ENCODE results near the gene CA9.
A peak's percentile ranks its signal among the peaks of the same experiment; 100 is the strongest.
"Not testable (repeated sequence)": the region's sequence is repeated elsewhere in the genome, so short reads cannot be mapped to it uniquely, and the experiment has no call there.

Gene CA9

GRCh38 chr9:35673132-35674024 lies at the start of gene CA9:
TSS of gene CA9 (plus strand) at chr9:35673928. CDS start at chr9:35673960, 32 bp downstream.
- in situ Hi-C loops (cut with HindIII; ENCODE audit: low pct_ligation_motif_present, low pct_unique_long_range_greater_than_20kb, low sequenced_read_pairs): no loop called here
- DNase-seq: no peak

GRCh38 chr9:35627575-35627974 lies 46.2 kb upstream of the CA9 start:
- no peak for DNase-seq
- in situ Hi-C loops (cut with HindIII; ENCODE audit: low pct_ligation_motif_present, low pct_unique_long_range_greater_than_20kb, low sequenced_read_pairs): no loop called here

- in situ Hi-C loops (cut with HindIII; ENCODE audit: low pct_ligation_motif_present, low pct_unique_long_range_greater_than_20kb, low sequenced_read_pairs): no loop called here
- DNase-seq: no peak
Observed at GRCh38 chr9:35628389-35628991, 45.2 kb upstream of the CA9 start.

DNA sequence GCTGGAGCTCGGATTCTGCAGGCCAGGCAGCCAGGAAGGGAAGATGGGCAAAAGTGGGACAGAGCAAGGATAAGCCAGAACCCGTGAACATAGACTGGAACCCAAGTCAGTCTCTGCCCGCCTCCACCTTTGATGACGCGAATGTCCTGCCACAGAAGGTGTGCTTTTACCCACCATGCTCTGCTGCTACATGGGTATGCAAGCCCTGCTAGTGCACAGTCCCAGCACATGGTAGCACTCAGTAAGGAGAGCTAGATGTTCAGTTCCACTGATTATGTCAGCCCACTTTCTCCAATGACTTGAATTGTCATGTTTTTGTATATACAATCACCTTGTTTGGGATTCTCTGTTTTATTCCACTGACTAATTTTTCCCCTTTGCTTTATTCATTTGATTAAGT lies 44.1 kb upstream of the CA9 start:
- in situ Hi-C loops (cut with HindIII; ENCODE audit: low pct_ligation_motif_present, low pct_unique_long_range_greater_than_20kb, low sequenced_read_pairs): no loop called here
- DNase-seq: no peak

DNA sequence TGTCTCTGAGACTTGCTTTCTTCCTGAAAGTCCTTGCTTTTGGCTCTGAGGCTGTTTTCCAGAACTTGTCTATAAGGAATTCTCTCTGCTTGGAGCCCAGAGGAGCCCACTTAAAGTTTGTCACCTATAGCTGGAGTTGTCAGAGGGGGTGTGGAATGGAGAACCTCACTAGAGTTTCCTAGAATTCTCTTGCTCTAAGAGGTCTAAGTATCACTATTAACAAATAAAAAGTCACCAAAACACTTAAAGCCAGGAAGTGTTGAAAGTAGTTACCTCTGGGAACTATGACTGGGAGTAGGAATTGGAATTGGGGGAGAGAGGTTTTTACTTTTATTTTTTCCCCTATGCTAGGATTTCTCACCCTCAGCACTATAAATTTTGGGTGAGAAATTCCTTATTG lies 38.0 kb upstream of the CA9 start:
- in situ Hi-C loops (cut with HindIII; ENCODE audit: low pct_ligation_motif_present, low pct_unique_long_range_greater_than_20kb, low sequenced_read_pairs): no loop called here
- no peak for DNase-seq

GRCh38 chr9:35636135-35636876 lies 37.4 kb upstream of the CA9 start:
- no peak for DNase-seq
- in situ Hi-C loops (cut with HindIII; ENCODE audit: low pct_ligation_motif_present, low pct_unique_long_range_greater_than_20kb, low sequenced_read_pairs): no loop called here

- in situ Hi-C loops (cut with HindIII; ENCODE audit: low pct_ligation_motif_present, low pct_unique_long_range_greater_than_20kb, low sequenced_read_pairs); DNase-seq: not testable (repeated sequence)
Observed at GRCh38 chr9:35636877-35637246, 36.9 kb upstream of the CA9 start.

GRCh38 chr9:35637427-35637955 lies 36.2 kb upstream of the CA9 start:
- in situ Hi-C loops (cut with HindIII; ENCODE audit: low pct_ligation_motif_present, low pct_unique_long_range_greater_than_20kb, low sequenced_read_pairs); DNase-seq: not testable (repeated sequence)

DNA sequence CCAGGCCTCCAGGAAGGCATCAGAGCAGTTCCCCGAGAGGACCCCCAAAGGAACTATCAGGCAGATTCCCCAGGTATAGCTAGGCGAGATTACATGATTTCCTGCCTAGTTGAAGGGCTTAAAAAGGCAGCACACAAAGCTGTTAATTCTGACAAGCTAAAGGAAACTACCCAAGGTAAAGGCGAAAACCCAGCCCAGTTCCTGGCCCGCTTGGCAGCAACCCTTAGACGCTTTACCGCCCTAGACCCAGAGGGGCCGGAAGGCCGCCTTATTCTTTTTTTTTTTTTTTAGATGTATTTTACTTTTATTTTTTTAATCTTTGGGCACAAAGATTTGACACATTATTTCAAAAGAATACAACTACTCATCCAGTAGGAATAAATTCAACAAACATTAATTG lies 35.0 kb upstream of the CA9 start:
- in situ Hi-C loops (cut with HindIII; ENCODE audit: low pct_ligation_motif_present, low pct_unique_long_range_greater_than_20kb, low sequenced_read_pairs); DNase-seq: not testable (repeated sequence)

DNA sequence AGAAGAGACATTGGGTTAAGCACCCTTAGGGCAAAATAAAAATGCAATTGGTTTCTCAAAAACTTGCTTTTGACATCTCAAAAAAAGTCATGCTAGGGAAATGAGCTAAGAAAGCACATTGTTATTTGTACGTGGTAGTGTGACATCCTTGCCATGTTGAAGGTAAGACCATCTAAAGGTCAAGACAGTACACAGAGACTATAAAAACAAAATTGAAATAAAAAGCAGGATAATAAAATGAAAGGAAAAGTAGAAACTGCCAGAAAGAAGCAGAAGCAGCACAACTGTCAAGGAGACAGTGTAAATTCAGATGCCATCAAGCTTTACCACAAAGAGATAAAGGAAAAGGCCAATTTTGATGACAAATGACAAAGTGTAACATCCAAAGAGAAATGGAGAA lies 34.5 kb upstream of the CA9 start:
- in situ Hi-C loops (cut with HindIII; ENCODE audit: low pct_ligation_motif_present, low pct_unique_long_range_greater_than_20kb, low sequenced_read_pairs); DNase-seq: not testable (repeated sequence)

DNA sequence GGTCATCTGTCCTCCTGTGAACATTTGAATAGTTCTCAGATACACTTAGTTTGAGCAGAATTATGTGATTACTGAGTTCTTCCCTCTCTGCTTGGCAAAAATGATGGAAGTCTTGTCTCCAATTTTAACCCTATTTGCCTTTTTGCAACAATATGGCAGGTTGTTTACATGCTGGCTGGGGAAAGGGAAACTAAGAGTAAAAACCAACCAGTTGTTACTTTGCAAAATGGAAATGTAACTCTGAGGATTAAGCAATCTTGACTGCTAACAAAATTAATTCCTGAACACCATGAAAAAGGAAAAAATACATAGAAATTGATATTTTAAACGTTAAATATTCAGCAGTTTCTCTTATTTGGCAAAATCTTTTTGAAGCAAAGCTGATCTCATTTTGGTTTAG lies 34.1 kb upstream of the CA9 start:
- in situ Hi-C loops (cut with HindIII; ENCODE audit: low pct_ligation_motif_present, low pct_unique_long_range_greater_than_20kb, low sequenced_read_pairs): no loop called here
- no peak for DNase-seq

- in situ Hi-C loops (cut with HindIII; ENCODE audit: low pct_ligation_motif_present, low pct_unique_long_range_greater_than_20kb, low sequenced_read_pairs); DNase-seq: not testable (repeated sequence)
Observed at GRCh38 chr9:35640431-35640830, 33.3 kb upstream of the CA9 start.

GRCh38 chr9:35641478-35641877 lies 32.2 kb upstream of the CA9 start:
- DNase-seq; in situ Hi-C loops (cut with HindIII; ENCODE audit: low pct_ligation_motif_present, low pct_unique_long_range_greater_than_20kb, low sequenced_read_pairs): not testable (repeated sequence)

GRCh38 chr9:35643046-35643445 lies 30.7 kb upstream of the CA9 start:
- no peak for DNase-seq
- in situ Hi-C loops (cut with HindIII; ENCODE audit: low pct_ligation_motif_present, low pct_unique_long_range_greater_than_20kb, low sequenced_read_pairs): no loop called here

DNA sequence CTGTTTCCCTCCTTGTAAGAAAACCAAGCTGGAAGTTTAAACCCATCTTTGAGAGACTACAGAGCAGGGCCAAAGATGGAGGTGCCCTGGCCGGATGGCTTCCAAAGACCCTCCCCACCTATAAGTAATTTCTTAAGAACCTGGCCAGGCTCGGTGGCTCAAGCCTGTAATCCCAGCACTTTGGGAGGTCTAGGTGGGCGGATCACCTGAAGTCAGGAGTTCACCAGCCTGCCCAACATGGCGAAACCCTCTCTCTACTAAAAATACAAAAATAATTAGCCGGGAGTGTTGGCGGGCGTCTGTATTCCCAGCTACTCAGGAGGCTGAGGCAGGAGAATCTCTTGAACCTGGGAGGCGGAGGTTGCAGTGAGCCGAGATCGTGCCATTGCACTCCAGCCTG lies 28.0 kb upstream of the CA9 start:
- in situ Hi-C loops (cut with HindIII; ENCODE audit: low pct_ligation_motif_present, low pct_unique_long_range_greater_than_20kb, low sequenced_read_pairs): not testable (repeated sequence)

DNA sequence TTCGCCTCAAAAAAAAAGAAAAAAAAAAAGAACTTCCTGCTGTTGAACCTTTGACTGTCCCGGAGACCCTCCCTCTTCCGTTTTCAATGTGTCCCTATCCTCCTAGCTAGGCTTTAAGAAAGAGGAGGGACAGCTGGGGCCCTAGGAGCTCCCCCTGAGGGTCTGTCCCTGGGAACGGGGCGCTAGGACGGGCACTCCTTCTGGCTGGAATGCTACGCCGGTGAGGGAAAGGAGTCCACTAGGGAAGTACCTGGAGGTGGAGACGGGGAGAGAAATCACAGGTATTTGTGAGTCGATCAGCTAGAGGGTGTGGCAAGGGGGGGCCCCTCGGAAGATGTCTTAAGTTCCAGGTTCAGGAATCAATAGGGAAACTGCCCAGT lies 27.6 kb upstream of the CA9 start:
- in situ Hi-C loops (cut with HindIII; ENCODE audit: low pct_ligation_motif_present, low pct_unique_long_range_greater_than_20kb, low sequenced_read_pairs): no loop called here
- peak; percentile 40 for DNase-seq

More for the DNA sequence above, 28.0 kb upstream of the CA9 start:
- not testable (repeated sequence) for DNase-seq

DNA sequence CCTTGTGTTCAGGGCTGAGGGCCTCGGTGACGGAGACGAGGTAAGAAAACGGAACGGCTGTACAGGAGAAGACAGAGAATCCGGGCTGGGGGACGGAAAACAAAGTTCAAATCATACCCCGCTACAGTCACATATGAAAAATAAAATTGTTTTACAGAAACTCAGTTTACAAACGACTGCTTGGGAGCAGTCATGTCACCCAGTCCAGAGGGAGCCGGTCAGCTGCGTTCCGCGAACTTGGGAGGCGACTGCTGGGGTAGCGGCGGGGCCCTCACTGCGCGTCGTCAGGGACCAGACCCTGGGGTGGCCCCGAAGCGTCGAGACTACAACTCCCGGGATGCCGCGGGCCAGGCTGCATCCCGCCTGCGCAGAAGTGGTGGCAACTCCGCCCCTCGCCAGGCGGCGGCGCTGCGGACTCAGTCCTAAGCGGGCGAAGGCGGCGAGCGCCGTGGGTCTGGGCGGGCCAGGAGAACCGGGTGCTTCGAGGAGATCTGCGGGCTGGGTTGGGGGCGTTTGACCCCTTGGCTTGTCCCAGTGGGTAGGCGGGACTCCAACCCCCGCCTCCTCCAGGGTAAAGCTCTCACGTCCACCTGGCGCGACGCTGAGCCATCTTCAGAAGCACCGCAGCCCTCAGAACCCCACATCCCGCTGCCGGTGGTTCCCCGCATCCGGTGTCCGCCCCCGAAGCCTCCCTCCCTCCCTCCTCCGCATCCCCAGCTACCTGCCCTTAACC lies 27.0 kb upstream of the CA9 start:
- in situ Hi-C loops (cut with HindIII; ENCODE audit: low pct_ligation_motif_present, low pct_unique_long_range_greater_than_20kb, low sequenced_read_pairs): no loop called here
- DNase-seq: peak; percentile 86
